ENCODE measurements around the gene FPGS.

Gene FPGS

DNA sequence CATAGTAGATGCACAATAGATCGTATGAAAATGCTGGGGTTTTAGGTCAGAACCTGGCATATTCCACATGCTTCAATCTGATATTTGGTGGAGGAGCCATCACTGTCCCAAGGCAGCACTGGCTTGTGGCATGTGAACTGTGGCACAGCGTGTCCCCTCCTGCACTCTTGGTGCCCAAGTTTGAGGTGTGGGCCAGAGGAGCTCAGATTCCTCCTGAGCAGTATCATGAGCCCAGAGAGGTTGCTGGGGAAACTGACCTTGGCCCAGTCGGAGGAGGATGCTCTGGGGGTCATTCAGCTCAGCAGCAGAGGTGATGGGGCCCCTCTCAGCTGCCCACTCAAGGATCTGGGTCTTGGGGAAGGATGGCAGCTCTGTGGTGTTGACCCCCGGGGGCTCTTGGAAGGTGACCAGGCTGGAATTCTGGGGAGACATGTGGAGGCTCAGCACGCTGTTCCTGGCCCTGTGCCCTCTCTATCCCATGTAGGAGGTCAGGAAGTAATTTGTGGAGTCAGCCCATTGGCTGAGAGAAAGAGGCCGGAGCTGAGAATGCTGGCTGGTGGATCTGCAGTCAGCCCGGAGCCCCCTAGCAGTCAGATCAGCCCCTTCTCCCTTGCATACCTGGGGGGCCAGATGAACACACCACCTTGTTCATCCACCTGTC lies 23.7 kb downstream of the FPGS start:
- no peaks in the 10 kb centered on the region for H3K27me3 ChIP-seq (ENCODE audit: insufficient read depth, low read length)
- H2AFZ ChIP-seq (ENCODE audit: low read length), result no peak overlapping the region
- H3K4me1 ChIP-seq (ENCODE audit: insufficient read depth, low read length, severe bottlenecking), result no peaks in the 10 kb centered on the region
- H3K4me3 ChIP-seq (ENCODE audit: low read depth, low read length, poor library complexity, severe bottlenecking), result no peak overlapping the region
- no peaks in the 10 kb centered on the region for H4K20me1 ChIP-seq (ENCODE audit: insufficient read depth, low read length)
- no peaks in the 10 kb centered on the region for H3K9me2 ChIP-seq (ENCODE audit: low read depth, low read length)
- TF ChIP-seq EZH2 (IDR thresholded peaks at IDR 0.05; ENCODE audit: borderline replicate concordance, low read length), result no peak
- TF ChIP-seq, protein P1, sequence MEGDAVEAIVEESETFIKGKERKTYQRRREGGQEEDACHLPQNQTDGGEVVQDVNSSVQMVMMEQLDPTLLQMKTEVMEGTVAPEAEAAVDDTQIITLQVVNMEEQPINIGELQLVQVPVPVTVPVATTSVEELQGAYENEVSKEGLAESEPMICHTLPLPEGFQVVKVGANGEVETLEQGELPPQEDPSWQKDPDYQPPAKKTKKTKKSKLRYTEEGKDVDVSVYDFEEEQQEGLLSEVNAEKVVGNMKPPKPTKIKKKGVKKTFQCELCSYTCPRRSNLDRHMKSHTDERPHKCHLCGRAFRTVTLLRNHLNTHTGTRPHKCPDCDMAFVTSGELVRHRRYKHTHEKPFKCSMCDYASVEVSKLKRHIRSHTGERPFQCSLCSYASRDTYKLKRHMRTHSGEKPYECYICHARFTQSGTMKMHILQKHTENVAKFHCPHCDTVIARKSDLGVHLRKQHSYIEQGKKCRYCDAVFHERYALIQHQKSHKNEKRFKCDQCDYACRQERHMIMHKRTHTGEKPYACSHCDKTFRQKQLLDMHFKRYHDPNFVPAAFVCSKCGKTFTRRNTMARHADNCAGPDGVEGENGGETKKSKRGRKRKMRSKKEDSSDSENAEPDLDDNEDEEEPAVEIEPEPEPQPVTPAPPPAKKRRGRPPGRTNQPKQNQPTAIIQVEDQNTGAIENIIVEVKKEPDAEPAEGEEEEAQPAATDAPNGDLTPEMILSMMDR (IDR thresholded peaks at IDR 0.05; ENCODE audit: low read length), result no peak
- no peak overlapping the region for H3K4me2 ChIP-seq (ENCODE audit: low read length)
- H3K9me3 ChIP-seq (ENCODE audit: low read length), result no peaks in the 10 kb centered on the region
- no peak overlapping the region for H3K9ac ChIP-seq (ENCODE audit: low read length)
- H3K36me3 ChIP-seq (ENCODE audit: insufficient read depth, low read length), result no peaks in the 10 kb centered on the region
- no peaks in the 10 kb centered on the region for H3F3A ChIP-seq (ENCODE audit: insufficient read depth, low read length)
- no peak overlapping the region for H3K27ac ChIP-seq (ENCODE audit: low read depth, low read length, poor library complexity, severe bottlenecking)
- H3K79me2 ChIP-seq (ENCODE audit: insufficient read depth, low read length), result no peaks in the 10 kb centered on the region

DNA sequence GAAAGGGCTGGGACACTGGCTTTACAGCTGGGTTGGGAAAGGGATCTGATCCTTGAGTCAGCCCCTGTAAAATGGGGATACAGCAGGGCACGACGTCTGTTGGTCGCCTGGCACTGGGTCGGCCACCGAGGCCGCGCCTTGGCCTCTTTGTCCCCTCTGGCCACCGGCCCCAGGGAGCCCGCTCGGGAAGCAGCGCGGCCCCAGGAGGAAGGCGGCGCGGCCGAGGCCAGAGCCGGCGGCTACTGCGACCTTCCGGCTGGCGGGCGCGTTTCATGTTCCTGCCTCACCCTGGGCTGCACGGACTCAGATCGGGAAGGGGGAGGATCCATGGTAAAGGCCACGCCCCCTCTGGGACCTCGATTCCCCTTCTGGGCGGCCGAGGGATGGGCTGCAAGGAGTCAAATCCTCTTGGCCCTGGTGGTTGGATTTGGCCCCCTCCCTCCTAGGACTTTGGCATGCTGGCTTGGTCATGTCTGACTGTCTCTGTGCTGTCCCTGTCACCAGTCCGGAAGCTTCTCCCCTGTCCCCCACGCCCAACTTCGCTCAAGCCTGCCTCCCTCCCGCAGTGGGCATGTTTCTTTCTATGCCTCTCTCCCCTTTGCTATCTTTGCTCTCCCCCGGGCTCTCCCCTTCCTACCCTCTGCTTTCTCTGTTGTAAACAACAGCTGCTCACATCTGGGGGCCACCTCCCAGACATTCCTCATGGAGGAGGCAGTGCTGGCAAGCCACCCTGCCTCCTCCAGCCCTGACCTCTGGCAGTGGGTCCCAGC lies 25.8 kb downstream of the FPGS start:
- Histone ChIP-seq H3K9me2 (ENCODE audit: low read depth, low read length) (no peaks in the 10 kb centered on the region), H2AFZ (ENCODE audit: low read length) (no peak overlapping the region), H3K36me3 (ENCODE audit: insufficient read depth, low read length) (no peaks in the 10 kb centered on the region), H4K20me1 (ENCODE audit: insufficient read depth, low read length) (no peaks in the 10 kb centered on the region), H3K4me1 (ENCODE audit: insufficient read depth, low read length, severe bottlenecking) (no peaks in the 10 kb centered on the region), H3K27ac (ENCODE audit: low read depth, low read length, poor library complexity, severe bottlenecking) (no peak overlapping the region), H3K27me3 (ENCODE audit: insufficient read depth, low read length) (no peaks in the 10 kb centered on the region), H3K4me2 (ENCODE audit: low read length) (no peak overlapping the region), H3K4me3 (ENCODE audit: low read depth, low read length, poor library complexity, severe bottlenecking) (no peak overlapping the region), H3K9me3 (ENCODE audit: low read length) (no peaks in the 10 kb centered on the region), H3F3A (ENCODE audit: insufficient read depth, low read length) (no peaks in the 10 kb centered on the region), H3K9ac (ENCODE audit: low read length) (no peak overlapping the region), H3K79me2 (ENCODE audit: insufficient read depth, low read length) (no peaks in the 10 kb centered on the region)
- TF ChIP-seq, protein P1 (IDR thresholded peaks at IDR 0.05; ENCODE audit: low read length), result no peak
- no peak for TF ChIP-seq EZH2 (IDR thresholded peaks at IDR 0.05; ENCODE audit: borderline replicate concordance, low read length)

DNA sequence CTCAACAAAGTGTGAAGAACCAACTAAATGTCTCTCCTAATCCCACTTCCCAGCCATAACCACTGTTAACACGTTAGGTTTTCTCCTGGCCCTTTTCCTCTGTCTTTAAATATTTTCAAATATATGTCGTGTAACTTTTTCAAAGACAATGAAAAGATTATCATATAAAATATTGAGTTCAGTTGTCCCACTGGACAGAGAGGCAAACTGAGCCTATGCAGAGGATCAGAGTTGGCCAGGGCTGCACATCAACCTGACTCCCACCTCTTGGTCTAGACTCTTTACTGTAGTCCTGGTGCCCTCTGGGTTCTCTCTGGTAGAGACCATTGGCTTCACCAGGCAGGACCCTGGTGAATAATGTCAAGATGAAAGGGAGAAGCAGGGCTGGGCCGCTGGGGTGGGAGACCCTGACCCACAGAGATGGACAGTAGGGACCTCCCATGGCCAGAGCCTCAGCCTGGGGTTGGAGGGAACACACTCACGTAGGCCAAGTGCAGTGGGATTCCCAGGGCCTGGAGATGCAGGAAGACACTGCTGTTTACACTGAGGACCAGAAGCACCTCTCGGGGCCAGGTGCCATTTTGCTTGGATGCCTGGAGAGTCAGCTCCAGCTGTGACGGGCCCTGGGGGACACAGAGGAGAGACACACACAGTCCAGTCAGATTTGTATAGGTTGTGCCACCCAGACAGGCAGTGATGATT lies 26.7 kb downstream of the FPGS start:
- Histone ChIP-seq H3K79me2 (ENCODE audit: insufficient read depth, low read length) (no peaks in the 10 kb centered on the region), H3K36me3 (ENCODE audit: insufficient read depth, low read length) (no peaks in the 10 kb centered on the region), H3K9me2 (ENCODE audit: low read depth, low read length) (no peaks in the 10 kb centered on the region), H3K27ac (ENCODE audit: low read depth, low read length, poor library complexity, severe bottlenecking) (no peak overlapping the region), H3K9ac (ENCODE audit: low read length) (no peak overlapping the region), H3K4me2 (ENCODE audit: low read length) (no peak overlapping the region), H3F3A (ENCODE audit: insufficient read depth, low read length) (no peaks in the 10 kb centered on the region; the same call in 1 of the 2 replicates), H3K27me3 (ENCODE audit: insufficient read depth, low read length) (no peaks in the 10 kb centered on the region), H3K4me1 (ENCODE audit: insufficient read depth, low read length, severe bottlenecking) (no peaks in the 10 kb centered on the region), H3K4me3 (ENCODE audit: low read depth, low read length, poor library complexity, severe bottlenecking) (no peak overlapping the region), H4K20me1 (ENCODE audit: insufficient read depth, low read length) (no peaks in the 10 kb centered on the region), H3K9me3 (ENCODE audit: low read length) (no peaks in the 10 kb centered on the region), H2AFZ (ENCODE audit: low read length) (no peak overlapping the region)
- TF ChIP-seq EZH2 (IDR thresholded peaks at IDR 0.05; ENCODE audit: borderline replicate concordance, low read length), result no peak
- TF ChIP-seq, protein P1 (IDR thresholded peaks at IDR 0.05; ENCODE audit: low read length), result no peak
